H1 (cell line): ENCODE measurements around the gene TMEM39B. TPM values are rescaled to one million over a fixed set of nuclear protein-coding genes. Genes with fewer than 3 reads are reported as not detected.

Experiments
- CTCF ChIA-PET: fragments of 300-600 bp; sonication (Branson Sonifier 250); formaldehyde crosslinking; loops from one replicate; lab custom pipeline; 2021; ENCODE audit not compliant: partially characterized antibody; lab: Charles Lee
- POLR2A ChIA-PET: fragments of 300-600 bp; sonication (Branson Sonifier 250); formaldehyde crosslinking; loops from one replicate; lab custom pipeline; 2021; ENCODE audit warnings: inconsistent platforms; ENCODE audit not compliant: partially characterized antibody; lab: Charles Lee
- DNase-seq, 2 experiments: peaks; one replicate each; pipeline versions ENCODE4 v3.0.0 to v3.0.0-alpha.2; 2010 to 2022; ENCODE audit warnings: low spot score in 2 of 2, low read depth in 1 of 2, mixed read lengths in 1 of 2
- FAIRE-seq: peaks from 2 replicates; lab custom pipeline; 2011; peaks lifted over from hg19 to GRCh38; lab: Jason Lieb, UNC
- H2AFZ ChIP-seq: 2 replicates; pipeline ENCODE4 v1.8.1; 2012; ENCODE audit warnings: low read length, inconsistent platforms
- H2AK5ac ChIP-seq: 2 replicates; pipeline ENCODE4 v1.6.1; 2013; ENCODE audit warnings: low read depth, low read length
- H2BK120ac ChIP-seq: replicated peaks from 2 replicates; pipeline ENCODE3; 2013; ENCODE audit warnings: low read depth, low read length, inconsistent platforms
- H2BK12ac ChIP-seq: 2 replicates; pipeline ENCODE4 v1.6.1; 2013; ENCODE audit warnings: low read depth, low read length
- H2BK15ac ChIP-seq: 2 replicates; pipeline ENCODE4 v1.6.1; 2013; ENCODE audit warnings: low read length
- H2BK20ac ChIP-seq: 2 replicates; pipeline ENCODE4 v1.6.1; 2013; ENCODE audit warnings: low read length
- H2BK5ac ChIP-seq: 2 replicates; pipeline ENCODE4 v1.6.1; 2013; ENCODE audit warnings: low read depth, low read length
- H3K14ac ChIP-seq: 2 replicates; pipeline ENCODE4 v1.6.1; 2013; ENCODE audit warnings: inconsistent platforms; ENCODE audit not compliant: insufficient read length
- H3K18ac ChIP-seq: 2 replicates; pipeline ENCODE4 v1.6.1; 2013; ENCODE audit warnings: low read length; ENCODE audit errors: extremely low read depth
- H3K23ac ChIP-seq: 2 replicates; pipeline ENCODE4 v1.6.1; 2013; ENCODE audit warnings: inconsistent platforms; ENCODE audit not compliant: insufficient read length
- H3K23me2 ChIP-seq: 2 replicates; pipeline ENCODE4 v1.6.1; 2013; ENCODE audit warnings: low read depth, low read length
- H3K27ac ChIP-seq: 2 replicates; pipeline ENCODE4 v1.6.1; 2011; ENCODE audit warnings: low read depth, low read length, inconsistent platforms
- H3K27me3 ChIP-seq, 4 experiments: replicated peaks in 1 of 4; 1 replicate in 1 of 4; 2 replicates in 3 of 4; pipeline versions ENCODE4 v1.6.1 to v1.8.1; 2011 to 2013; ENCODE audit warnings: low read length in 3 of 4, mild to moderate bottlenecking in 3 of 4, inconsistent platforms in 2 of 4, mixed read lengths in 2 of 4, moderate library complexity in 1 of 4; ENCODE audit not compliant: control insufficient read depth in 3 of 4, insufficient read depth in 3 of 4; ENCODE audit errors: extremely low read depth in 1 of 4
- H3K36me3 ChIP-seq, 4 experiments: 2 replicates each; pipeline versions ENCODE4 v1.6.1 to v1.8.1; 2011 to 2013; ENCODE audit warnings: mild to moderate bottlenecking in 4 of 4, low read length in 3 of 4, moderate library complexity in 2 of 4, control low read depth in 1 of 4, inconsistent platforms in 1 of 4; ENCODE audit not compliant: insufficient read depth in 4 of 4, control insufficient read depth in 2 of 4
- H3K4ac ChIP-seq: replicated peaks from 2 replicates; pipeline ENCODE3; 2013; ENCODE audit warnings: low read length, low read depth, mixed read lengths, inconsistent platforms; ENCODE audit not compliant: insufficient read length
- H3K4me1 ChIP-seq, 4 experiments: replicated peaks in 1 of 4; 1 replicate in 1 of 4; 2 replicates in 3 of 4; pipeline versions ENCODE4 v1.6.1 to v1.8.1; 2011 to 2013; ENCODE audit warnings: low read length in 3 of 4, inconsistent platforms in 2 of 4, mixed read lengths in 1 of 4; ENCODE audit not compliant: insufficient read depth in 4 of 4, control insufficient read depth in 3 of 4
- H3K4me2 ChIP-seq, 2 experiments: 2 replicates each; pipeline versions ENCODE4 v1.6.1 to v1.8.1; 2011 to 2013; ENCODE audit warnings: low read depth in 2 of 2, low read length in 2 of 2, control low read depth in 1 of 2, inconsistent platforms in 1 of 2, mild to moderate bottlenecking in 1 of 2; ENCODE audit not compliant: insufficient read depth in 1 of 2
- H3K4me3 ChIP-seq, 4 experiments: fragments of 200-600, 300-600 bp in 1 of 4; sonication (generic), shearing (Covaris generic), sonication (Bioruptor Twin) in 1 of 4; 2 replicates each; pipeline versions ENCODE4 v1.5.1 to v1.8.1; 2011 to 2016; ENCODE audit warnings: low read length in 4 of 4, low read depth in 3 of 4, control low read depth in 2 of 4, inconsistent platforms in 2 of 4, mild to moderate bottlenecking in 2 of 4, mixed read lengths in 1 of 4, moderate library complexity in 1 of 4; ENCODE audit not compliant: insufficient read depth in 2 of 4; ENCODE audit errors: extremely low read depth in 1 of 4
- H3K56ac ChIP-seq: replicated peaks from 2 replicates; pipeline ENCODE3; 2013; ENCODE audit warnings: low read depth, mild to moderate bottlenecking, mixed read lengths, low read length, inconsistent platforms; ENCODE audit not compliant: insufficient read length
- H3K79me1 ChIP-seq: 2 replicates; pipeline ENCODE4 v1.6.1; 2013; ENCODE audit warnings: low read depth, low read length, control low read depth
- H3K79me2 ChIP-seq, 2 experiments: 2 replicates each; pipeline versions ENCODE4 v1.6.1 to v1.8.1; 2012 to 2013; ENCODE audit warnings: low read length in 2 of 2, mild to moderate bottlenecking in 2 of 2, inconsistent platforms in 1 of 2; ENCODE audit not compliant: insufficient read depth in 2 of 2, control insufficient read depth in 1 of 2
- H3K9ac ChIP-seq, 4 experiments: replicated peaks in 1 of 4; 1 replicate in 1 of 4; 2 replicates in 3 of 4; pipeline versions ENCODE4 v1.6.1 to v1.8.1; 2011 to 2013; ENCODE audit warnings: low read depth in 3 of 4, low read length in 3 of 4, control low read depth in 2 of 4, mild to moderate bottlenecking in 2 of 4, moderate library complexity in 2 of 4, inconsistent platforms in 1 of 4; ENCODE audit errors: extremely low read depth in 1 of 4
- H3K9me3 ChIP-seq, 2 experiments: 2 replicates each; pipeline versions ENCODE4 v1.6.1 to v1.8.1; 2012 to 2013; ENCODE audit warnings: mild to moderate bottlenecking in 2 of 2, moderate library complexity in 2 of 2, control low read depth in 1 of 2, inconsistent platforms in 1 of 2, low read depth in 1 of 2, low read length in 1 of 2, mixed read lengths in 1 of 2; ENCODE audit not compliant: insufficient read depth in 2 of 2
- H4K20me1 ChIP-seq, 2 experiments: replicated peaks in 1 of 2; 2 replicates each; pipeline versions ENCODE3 to v1.8.1; 2011 to 2013; ENCODE audit warnings: inconsistent platforms in 2 of 2, low read length in 2 of 2, mild to moderate bottlenecking in 1 of 2; ENCODE audit not compliant: insufficient read depth in 2 of 2, control insufficient read depth in 1 of 2
- H4K5ac ChIP-seq: 2 replicates; pipeline ENCODE4 v1.6.1; 2013; ENCODE audit warnings: low read length, low read depth, mixed read lengths, inconsistent platforms; ENCODE audit not compliant: insufficient read length
- H4K8ac ChIP-seq: 2 replicates; pipeline ENCODE4 v1.8.0; 2013; ENCODE audit warnings: mild to moderate bottlenecking, moderate library complexity, low read length, inconsistent platforms; ENCODE audit not compliant: insufficient read depth; ENCODE audit errors: extremely low read depth
- H4K91ac ChIP-seq: replicated peaks from 2 replicates; pipeline ENCODE3; 2013; ENCODE audit warnings: low read length, mixed read lengths, inconsistent platforms; ENCODE audit not compliant: insufficient read length
- ASH2L ChIP-seq: fragments of 200-600, 300-600 bp; sonication (generic); IDR thresholded peaks from one replicate; pipeline ENCODE4 v1.7.1; 2017; ENCODE audit warnings: low read length
- CTBP2 ChIP-seq: IDR thresholded peaks from 2 replicates; pipeline ENCODE4 v1.7.0; 2011; ENCODE audit warnings: borderline replicate concordance, mild to moderate bottlenecking, moderate library complexity, mixed read lengths, low read length; ENCODE audit not compliant: insufficient read depth, insufficient read length
- CTCF ChIP-seq, 3 experiments: IDR thresholded peaks; 1 replicate in 2 of 3; 2 replicates in 1 of 3; pipeline versions ENCODE4 v1.5.1 to v1.6.1; 2011; ENCODE audit warnings: low read length in 3 of 3, mild to moderate bottlenecking in 3 of 3, inconsistent platforms in 2 of 3, low read depth in 1 of 3, moderate library complexity in 1 of 3; ENCODE audit not compliant: insufficient read depth in 1 of 3; ENCODE audit errors: control extremely low read depth in 1 of 3
- HDAC6 ChIP-seq: IDR thresholded peaks from one replicate; pipeline ENCODE4 v1.7.1; 2012; ENCODE audit warnings: low read depth, mild to moderate bottlenecking, inconsistent platforms, low read length, moderate library complexity
- JUN ChIP-seq: IDR thresholded peaks from 2 replicates; pipeline ENCODE4 v1.6.1; 2011; ENCODE audit warnings: low read depth, mild to moderate bottlenecking, improper control_type of control experiment, low read length
- RXRA ChIP-seq: IDR thresholded peaks from 2 replicates; pipeline ENCODE4 v1.6.1; 2011; ENCODE audit warnings: low read depth, mild to moderate bottlenecking, low read length, moderate library complexity; ENCODE audit not compliant: insufficient read depth
- SP1 ChIP-seq: IDR thresholded peaks from 2 replicates; pipeline ENCODE4 v1.6.1; 2011; ENCODE audit warnings: low read depth, low read length
- SUZ12 ChIP-seq: fragments of 200-600 bp; sonication (generic); IDR thresholded peaks from 2 replicates; pipeline ENCODE4 v1.6.1; 2012; ENCODE audit warnings: mild to moderate bottlenecking, inconsistent platforms, low read length, moderate library complexity, mixed read lengths
- ZNF274 ChIP-seq: IDR thresholded peaks from 2 replicates; pipeline ENCODE4 v1.7.0; 2012; ENCODE audit warnings: low read length, borderline replicate concordance; ENCODE audit errors: extremely low read depth
- WGBS, 2 experiments: shearing (Covaris generic) in 1 of 2; methylation state at CpG; one replicate each; pipeline versions ENCODE4 v1.1.6 to v1.1.7; 2013 to 2015; ENCODE audit warnings: low lambda C conversion rate in 2 of 2, mixed read lengths in 2 of 2, inconsistent platforms in 1 of 2, low coverage in 1 of 2, missing lambda C conversion rate in 1 of 2; ENCODE audit not compliant: insufficient replicate concordance in 2 of 2, insufficient coverage in 1 of 2, insufficient read length in 1 of 2; ENCODE audit errors: extremely low coverage in 1 of 2, missing lambda C conversion rate in 1 of 2; 5-methylcytosine and 5-hydroxymethylcytosine counted together
- polyA plus RNA-seq, 7 experiments: library from polyadenylated mRNA; depleted of rRNA in 3 of 7; stranded (reverse) in 5 of 7; unstranded in 2 of 7; fragments of >200 nt in 5 of 7; fragments of 200-250 nt in 2 of 7; gene quantifications; 1 replicate in 5 of 7; 2 replicates in 1 of 7; 4 replicates in 1 of 7; pipeline versions ENCODE4 v1.2.1 to v1.2.3, GENCODE V29; 2011 to 2013; ENCODE audit warnings: missing spikeins in 2 of 7, mixed read lengths in 2 of 7
- total RNA-seq: library from RNA; stranded (reverse); fragmentation: NEBNext Ultra II Directional; extraction: Animal tissue kit (Norgen Biotek cat#: 25700); gene quantifications from 2 replicates; pipeline ENCODE4 v1.2.1, GENCODE V29; 2021

The TMEM39B gene
- total and polyA plus RNA-seq, 2 of the 8 experiments (the other 6 are each of a cell fraction or from before 2014, with no cell fraction given): 25.3 to 32.7 TPM

- H2BK20ac ChIP-seq: no peak overlapping the region
- FAIRE-seq: no peak
- no peak for TF ChIP-seq JUN
- TF ChIP-seq CTCF (IDR thresholded peaks at IDR 0.05; ENCODE audit: control extremely low read depth in 1 of 3, insufficient read depth in 1 of 3, low read depth in 1 of 3, low read length in 3 of 3): no peak
- no peak for TF ChIP-seq CTBP2
- no peak for TF ChIP-seq SP1
- TF ChIP-seq HDAC6: no peak
- no peak for TF ChIP-seq ASH2L
- TF ChIP-seq SUZ12: no peak
- TF ChIP-seq RXRA: no peak
- TF ChIP-seq ZNF274: no peak
Observed at GRCh38 chr1:32142446-32143301, 69.9 kb downstream of the TMEM39B start.

More at GRCh38 chr1:32142446-32143301, 69.9 kb downstream of the TMEM39B start:
- Histone ChIP-seq H3K36me3 (no peaks in the 10 kb centered on the region), H3K23ac (no peak overlapping the region), H3K23me2 (no peaks in the 10 kb centered on the region), H3K4me3 (no peak overlapping the region), H3K56ac (no peak overlapping the region), H2AK5ac (no peak overlapping the region), H2BK120ac (no peak overlapping the region), H3K79me1 (peaks cover 2% of the 10 kb centered on the region), H3K4me1 (no peaks in the 10 kb centered on the region), H3K27me3 (no peaks in the 10 kb centered on the region), H3K9ac (no peak overlapping the region), H3K9me3 (no peaks in the 10 kb centered on the region), H2BK15ac (no peak overlapping the region), H3K79me2 (peaks cover 0 to 66% of the 10 kb centered on the region in 2 experiments; a peak in 2 of 4 replicates), H2AFZ (no peak overlapping the region), H2BK12ac (no peak overlapping the region), H4K91ac (no peak overlapping the region), H3K27ac (no peak overlapping the region), H3K18ac (no peak overlapping the region), H4K8ac (no peak overlapping the region), H3K14ac (no peak overlapping the region), H3K4ac (no peak overlapping the region), H4K20me1 (peaks cover 4 to 12% of the 10 kb centered on the region in 2 experiments), H2BK5ac (no peak overlapping the region), H4K5ac (no peak overlapping the region), H3K4me2 (no peak overlapping the region)
- 86% methylated on average over 6 of the region's 6 CpGs; no CpG with 5 or more reads in 1 of the 2 experiments for WGBS, 2 experiments
- DNase-seq: no peak
- POLR2A ChIA-PET: interaction anchor here (0.6 to 1.4 kb wide), 5 partner anchors 11 to 216 kb away, joined by 3 to 6 read pairs (median 3); partner anchors contain the start of gene TXLNA
- CTCF ChIA-PET: interaction anchor here (0.9 to 1.4 kb wide), 5 partner anchors 14 to 792 kb away, joined by 3 to 5 read pairs (median 3); no protein-coding TSS in a partner anchor
